ENCODE data around the gene FLAD1.

The FLAD1 gene

DNA sequence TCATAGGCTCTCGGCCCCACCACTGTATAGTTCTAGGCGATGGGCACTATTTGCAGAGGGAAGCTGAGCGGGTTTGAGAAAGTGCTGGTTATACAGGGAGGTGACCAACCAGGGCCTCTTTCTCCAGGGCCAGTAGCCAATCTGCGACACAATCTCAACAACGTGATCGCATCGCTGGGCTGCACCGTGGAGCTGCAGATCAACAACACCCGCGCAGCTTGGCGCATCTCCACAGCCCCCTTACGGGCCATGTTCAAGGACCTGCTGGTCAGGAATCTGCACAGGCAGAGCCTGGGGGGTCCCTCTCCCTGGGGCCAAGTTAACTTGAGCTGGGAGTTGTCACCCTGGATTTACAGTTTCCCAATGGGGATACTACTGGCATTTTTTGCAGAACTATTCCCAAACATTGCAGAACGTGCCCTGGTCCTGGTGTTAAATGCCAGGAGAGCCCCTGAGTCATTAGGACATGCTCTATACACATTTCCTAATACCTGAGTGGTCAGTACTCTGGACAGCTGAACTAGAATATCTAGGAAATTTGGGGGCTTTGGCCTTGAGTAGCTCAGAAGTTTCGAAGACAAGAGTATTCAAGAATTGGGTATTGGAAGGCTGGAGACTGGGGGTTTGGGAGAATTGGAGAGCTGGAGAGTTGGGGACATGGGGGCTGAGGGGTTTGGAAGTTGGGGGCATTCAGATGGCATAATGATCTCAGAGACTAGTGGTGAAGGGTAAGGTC is 57.4 kb downstream of the FLAD1 start:
- DNase-seq: no peak
